Body of pancreas (tissue), 4 donors: ENCODE data around the gene MKNK2. TPM values are rescaled to one million over a fixed set of nuclear protein-coding genes. Genes with fewer than 3 reads are reported as not detected.

Experiments used
- ATAC-seq: fragments of 150-250 bp; one replicate; pipeline ENCODE4 v1.9.1; 2016
- DNase-seq, 4 donors: peaks; one replicate each; pipeline ENCODE4 v3.0.0-alpha.2; 2019
- H3K27ac ChIP-seq, 4 donors: fragments of 200-600 bp; sonication (generic); 1 replicate in 3 of 4; 2 replicates in 1 of 4; pipeline versions ENCODE4 v1.5.1 to v1.6.1; 2016 to 2019; ENCODE audit warnings: mild to moderate bottlenecking in 1 of 4, mixed read lengths in 1 of 4, moderate library complexity in 1 of 4
- H3K27me3 ChIP-seq, 2 donors: fragments of 200-600 bp; sonication (generic); one replicate each; pipeline ENCODE4 v1.6.0; 2016; ENCODE audit warnings: mild to moderate bottlenecking in 1 of 2
- H3K36me3 ChIP-seq, 2 donors: fragments of 200-600 bp; sonication (generic); replicated peaks in 1 of 2; 2 replicates each; pipeline ENCODE4 v1.5.1; 2016; ENCODE audit warnings: low read depth in 2 of 2; ENCODE audit not compliant: insufficient read depth in 1 of 2
- H3K4me1 ChIP-seq: fragments of 200-600 bp; sonication (generic); one replicate; pipeline ENCODE4 v1.6.0; 2016
- H3K4me3 ChIP-seq, 2 donors: fragments of 200-600 bp; sonication (generic); 1 replicate in 1 of 2; 2 replicates in 1 of 2; pipeline ENCODE4 v1.5.1; 2016 to 2019
- H3K9me3 ChIP-seq, 3 donors: fragments of 200-600 bp; sonication (generic); 1 replicate in 2 of 3; 2 replicates in 1 of 3; pipeline ENCODE4 v1.5.1; 2016
- CTCF ChIP-seq, 7 experiments: fragments of 450-650 bp in 4 of 7; fragments of 200-600 bp in 3 of 7; sonication (generic) in 3 of 7; IDR thresholded peaks; one replicate each; pipeline ENCODE4 v1.5.1; 2016 to 2019; ENCODE audit warnings: antibody characterized with exemption in 7 of 7
- POLR2A ChIP-seq, 3 donors: fragments of 450-650 bp; IDR thresholded peaks; one replicate each; pipeline ENCODE4 v1.6.1; 2016; ENCODE audit warnings: antibody characterized with exemption in 3 of 3, mild to moderate bottlenecking in 2 of 3
- WGBS, 2 donors: methylation state at CpG; one replicate each; pipeline ENCODE4 v1.1.5; 2017; 5-methylcytosine and 5-hydroxymethylcytosine counted together
- intact Hi-C: fragments of 100-400 bp; cut with DNase I; formaldehyde crosslinking; loops from one replicate; pipeline ENCODE4 v1.15.1; 2023
- total RNA-seq, 2 donors: library from RNA; depleted of rRNA; stranded (reverse); fragments of >200 nt; gene quantifications; one replicate each; pipeline ENCODE4 v1.1.0, GENCODE V29; 2016

Gene MKNK2
- total RNA-seq, 2 donors from 2014 or later: 180 to 273 TPM

- no peak for ATAC-seq
- Histone ChIP-seq H3K27ac (no peak overlapping the region), H3K36me3 (no peaks in the 10 kb centered on the region), H3K4me1 (no peaks in the 10 kb centered on the region), H3K9me3 (no peaks in the 10 kb centered on the region), H3K27me3 (no peaks in the 10 kb centered on the region), H3K4me3 (no peak overlapping the region)
- TF ChIP-seq POLR2A (IDR thresholded peaks at IDR 0.05) (no peak), CTCF (IDR thresholded peaks at IDR 0.05) (no peak)
- WGBS, 2 donors: 87 to 94% methylated on average over 11 to 26 of the region's 26 CpGs
- DNase-seq: no peak
- intact Hi-C loops: no loop called here
Observed at GRCh38 chr19:1999856-2000515, 51.1 kb downstream of the MKNK2 start.

DNA sequence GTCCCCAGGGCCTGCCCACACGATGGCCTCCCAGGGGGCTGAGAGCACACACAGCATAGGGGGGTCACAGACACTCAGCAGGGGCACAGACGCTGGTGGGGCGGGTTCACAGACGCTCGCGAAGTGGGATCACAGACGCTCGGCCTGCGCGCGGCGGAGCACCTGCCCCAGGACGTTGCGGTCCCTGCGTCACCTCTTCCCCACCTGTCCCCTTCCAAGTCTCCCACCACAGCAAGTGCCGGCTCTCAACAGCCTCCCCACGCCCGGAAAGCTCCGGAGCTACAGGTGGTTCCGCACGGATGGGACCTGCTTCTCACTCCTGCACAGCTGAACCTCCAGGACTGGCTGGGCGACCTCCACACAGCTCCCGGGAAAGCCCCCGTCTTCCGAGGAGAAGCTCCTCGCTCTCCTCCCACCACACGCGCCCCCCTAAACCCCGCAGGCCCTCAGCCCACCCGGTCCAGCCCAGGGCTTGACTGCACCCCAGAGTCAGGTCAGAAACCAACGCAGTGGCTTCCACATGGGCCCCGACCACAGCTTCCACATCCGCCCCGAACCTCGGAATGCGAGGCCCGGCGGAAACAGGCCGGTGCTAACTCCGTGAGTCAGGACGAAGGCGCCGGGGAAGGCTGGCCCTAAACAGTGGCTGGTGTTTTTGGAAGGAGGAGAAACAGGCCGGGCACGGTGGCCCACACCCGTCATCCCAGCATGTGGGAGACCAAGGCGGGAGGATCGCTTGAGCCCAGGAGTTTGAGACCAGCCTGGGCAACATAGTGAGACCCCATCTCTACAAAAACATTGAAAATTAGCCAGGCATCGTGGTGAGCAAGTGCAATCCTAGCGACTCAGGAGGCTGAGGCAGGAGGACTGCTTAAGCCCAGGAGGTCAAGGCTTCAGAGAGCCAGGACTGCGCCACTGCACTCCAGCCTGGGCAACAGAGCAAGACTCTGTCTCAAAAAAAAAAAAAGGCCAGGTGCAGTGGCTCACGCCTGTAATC lies 52.0 kb downstream of the MKNK2 start:
- DNase-seq (no peak), ATAC-seq (no peak)
- no peaks in the 10 kb centered on the region for H3K36me3 ChIP-seq
- intact Hi-C loops: no loop called here
- H3K4me1 ChIP-seq: no peaks in the 10 kb centered on the region
- TF ChIP-seq CTCF (IDR thresholded peaks at IDR 0.05) (no peak), POLR2A (IDR thresholded peaks at IDR 0.05) (no peak)
- H3K27me3 ChIP-seq: no peaks in the 10 kb centered on the region
- no peak overlapping the region for H3K27ac ChIP-seq
- 92 to 96% methylated on average over 25 to 47 of the region's 52 CpGs for WGBS, 2 donors
- H3K4me3 ChIP-seq: no peak overlapping the region
- H3K9me3 ChIP-seq: no peaks in the 10 kb centered on the region

DNA sequence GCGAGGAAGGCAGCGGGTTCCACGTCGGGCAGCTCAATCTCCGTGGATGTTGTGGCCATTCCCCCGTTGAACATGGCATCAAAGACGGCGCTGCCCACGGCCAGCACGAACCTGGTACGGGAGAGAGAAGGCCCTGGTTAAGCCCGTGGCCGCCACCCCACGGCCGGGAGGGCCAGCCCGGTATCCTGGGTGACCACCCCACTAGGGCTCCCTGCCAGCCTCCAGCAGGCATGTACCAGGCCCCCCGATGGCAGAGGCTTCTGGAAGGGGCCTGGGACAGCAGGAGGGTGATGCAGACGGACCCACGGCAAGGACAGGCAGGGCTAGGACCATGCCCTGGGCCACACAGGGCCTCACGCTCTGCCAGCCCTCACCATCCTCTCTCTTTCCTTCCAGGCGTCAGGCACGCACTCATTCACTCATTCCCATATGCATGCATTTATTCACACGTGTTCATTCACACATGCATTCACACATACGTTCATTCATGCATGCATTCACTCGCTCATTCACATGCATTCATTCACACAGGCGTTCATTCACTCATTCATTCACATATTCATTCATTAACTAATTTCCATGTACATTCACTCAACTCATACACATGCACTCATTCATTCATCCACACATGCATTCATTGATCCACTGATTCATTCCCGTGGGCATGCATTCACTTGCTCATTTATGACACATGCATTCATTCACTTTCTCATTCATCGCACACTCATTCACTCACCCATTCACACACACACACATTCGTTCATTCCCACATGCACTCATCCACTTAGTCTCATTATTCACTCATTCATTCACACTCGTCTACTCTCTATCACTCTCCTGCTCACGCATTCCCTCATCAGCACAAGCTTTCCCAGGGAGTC lies 53.5 kb downstream of the MKNK2 start:
- ATAC-seq: no peak
- H3K27ac ChIP-seq: no peak overlapping the region
- no peak for TF ChIP-seq POLR2A (IDR thresholded peaks at IDR 0.05)
- TF ChIP-seq CTCF (IDR thresholded peaks at IDR 0.05): no peak
- intact Hi-C loops: no loop called here
- H3K36me3 ChIP-seq: no peaks in the 10 kb centered on the region
- H3K4me3 ChIP-seq: no peak overlapping the region
- H3K4me1 ChIP-seq: no peaks in the 10 kb centered on the region
- WGBS, 2 donors: 93 to 94% methylated on average over 18 to 31 of the region's 31 CpGs
- no peaks in the 10 kb centered on the region for H3K9me3 ChIP-seq
- no peak for DNase-seq
- H3K27me3 ChIP-seq: no peaks in the 10 kb centered on the region

DNA sequence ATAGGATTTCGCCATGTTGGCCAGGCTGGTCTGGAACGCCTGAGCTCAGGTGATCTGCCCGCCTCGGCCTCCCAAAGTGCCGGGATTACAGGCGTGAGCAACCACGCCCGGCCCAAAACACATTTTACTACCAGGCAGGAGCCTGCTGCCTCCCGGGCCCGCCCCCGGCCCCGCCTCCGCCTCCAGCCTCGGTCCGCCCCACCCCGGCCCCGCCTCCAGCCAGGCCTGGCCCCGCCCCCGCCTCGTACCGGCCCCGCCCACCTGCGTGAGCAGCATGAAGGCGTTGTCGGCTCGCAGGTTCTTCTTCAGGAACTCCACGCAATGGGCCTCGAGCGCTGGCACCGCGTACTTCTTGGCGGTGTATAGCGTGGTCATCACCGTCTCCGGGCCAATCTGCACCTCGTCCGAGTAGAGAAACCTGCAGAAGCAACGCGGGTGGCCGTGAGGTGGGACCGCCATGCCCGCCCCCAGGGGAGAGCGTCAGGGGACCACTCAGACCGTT lies 58.2 kb downstream of the MKNK2 start:
- no peak for ATAC-seq
- Histone ChIP-seq H3K27me3 (no peaks in the 10 kb centered on the region), H3K4me1 (no peaks in the 10 kb centered on the region), H3K9me3 (no peaks in the 10 kb centered on the region), H3K4me3 (no peak overlapping the region), H3K27ac (no peak overlapping the region), H3K36me3 (peaks cover 3 to 13% of the 10 kb centered on the region in 2 donors)
- TF ChIP-seq POLR2A (IDR thresholded peaks at IDR 0.05) (no peak), CTCF (IDR thresholded peaks at IDR 0.05) (no peak)
- WGBS, 2 donors: 95 to 98% methylated on average over 15 to 22 of the region's 44 CpGs
- DNase-seq: no peak
- intact Hi-C loops: no loop called here
